Uterus (tissue), 4 donors: Measurements from ENCODE around the gene KCNQ5. TPM values are rescaled to one million over a fixed set of nuclear protein-coding genes. Genes with fewer than 3 reads are reported as not detected.

Source experiments
- DNase-seq, 2 donors: peaks; one replicate each; pipeline ENCODE4 v3.0.0-alpha.2; 2019 to 2020
- H3K27ac ChIP-seq, 2 donors: fragments of 200-600 bp; sonication (generic); 1 replicate in 1 of 2; 2 replicates in 1 of 2; pipeline ENCODE4 v1.5.1; 2016 to 2018
- H3K27me3 ChIP-seq, 2 donors: fragments of 200-600 bp; sonication (generic); one replicate each; pipeline ENCODE4 v1.5.1; 2018 to 2019; ENCODE audit warnings: control low read depth in 1 of 2
- H3K36me3 ChIP-seq, 2 donors: fragments of 200-600 bp; sonication (generic); one replicate each; pipeline ENCODE4 v1.5.1; 2019; ENCODE audit warnings: control low read depth in 1 of 2
- H3K4me1 ChIP-seq, 2 donors: fragments of 200-600 bp; sonication (generic); one replicate each; pipeline ENCODE4 v1.5.1; 2018 to 2019; ENCODE audit warnings: control low read depth in 1 of 2
- H3K4me3 ChIP-seq, 2 donors: fragments of 200-600 bp; sonication (generic); 1 replicate in 1 of 2; 2 replicates in 1 of 2; pipeline ENCODE4 v1.5.1; 2018 to 2019; ENCODE audit warnings: mild to moderate bottlenecking in 1 of 2
- H3K9me3 ChIP-seq, 2 donors: fragments of 200-600 bp; sonication (generic); one replicate each; pipeline ENCODE4 v1.5.1; 2019; ENCODE audit warnings: control low read depth in 1 of 2
- CTCF ChIP-seq, 4 experiments: fragments of 200-600 bp in 2 of 4; fragments of 450-650 bp in 2 of 4; sonication (generic) in 2 of 4; IDR thresholded peaks; one replicate each; pipeline ENCODE4 v1.5.1; 2016 to 2019; ENCODE audit warnings: antibody characterized with exemption in 4 of 4, mild to moderate bottlenecking in 2 of 4, moderate library complexity in 1 of 4
- POLR2A ChIP-seq, 2 donors: fragments of 450-650 bp; IDR thresholded peaks; one replicate each; pipeline ENCODE4 v1.6.1; 2016; ENCODE audit warnings: antibody characterized with exemption in 2 of 2, mild to moderate bottlenecking in 1 of 2, moderate library complexity in 1 of 2
- intact Hi-C: fragments of 100-400 bp; cut with DNase I; formaldehyde crosslinking; loops from one replicate; pipeline ENCODE4 v1.15.1; 2023; ENCODE audit warnings: low total_unique reads
- total RNA-seq, 4 donors: library from RNA; depleted of rRNA in 3 of 4; stranded (reverse); fragments of >200 nt in 3 of 4; gene quantifications; one replicate each; pipeline versions ENCODE4 v1.1.0 to v1.2.4, GENCODE V29; 2014 to 2023
- donor health status: DM: yes; HTN: yes; CAD: no.

Gene KCNQ5
- total RNA-seq, 4 donors from 2014 or later: 0.34 to 2.4 TPM; not detected in 2

DNA sequence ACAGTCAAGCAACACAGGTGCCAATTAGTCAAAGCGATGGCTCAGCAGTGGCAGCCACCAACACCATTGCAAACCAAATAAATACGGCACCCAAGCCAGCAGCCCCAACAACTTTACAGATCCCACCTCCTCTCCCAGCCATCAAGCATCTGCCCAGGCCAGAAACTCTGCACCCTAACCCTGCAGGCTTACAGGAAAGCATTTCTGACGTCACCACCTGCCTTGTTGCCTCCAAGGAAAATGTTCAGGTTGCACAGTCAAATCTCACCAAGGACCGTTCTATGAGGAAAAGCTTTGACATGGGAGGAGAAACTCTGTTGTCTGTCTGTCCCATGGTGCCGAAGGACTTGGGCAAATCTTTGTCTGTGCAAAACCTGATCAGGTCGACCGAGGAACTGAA, 572.9 kb downstream of the KCNQ5 start:
- H3K27ac ChIP-seq: no peak overlapping the region
- no peaks in the 10 kb centered on the region for H3K4me1 ChIP-seq
- no peak overlapping the region for H3K4me3 ChIP-seq
- TF ChIP-seq POLR2A (IDR thresholded peaks at IDR 0.05): no peak
- no peak for TF ChIP-seq CTCF (IDR thresholded peaks at IDR 0.05)
- no peaks in the 10 kb centered on the region for H3K27me3 ChIP-seq
- no peak for DNase-seq
- no peaks in the 10 kb centered on the region for H3K36me3 ChIP-seq
- H3K9me3 ChIP-seq: no peaks in the 10 kb centered on the region
- intact Hi-C loops: no loop called here

GRCh38 chr6:73200247-73200646, 578.4 kb downstream of the KCNQ5 start:
- no peak for DNase-seq
- Histone ChIP-seq H3K4me3 (no peak overlapping the region), H3K4me1 (no peaks in the 10 kb centered on the region), H3K36me3 (no peaks in the 10 kb centered on the region), H3K9me3 (no peaks in the 10 kb centered on the region), H3K27ac (no peak overlapping the region), H3K27me3 (no peaks in the 10 kb centered on the region)
- no peak for TF ChIP-seq POLR2A (IDR thresholded peaks at IDR 0.05)
- TF ChIP-seq CTCF (IDR thresholded peaks at IDR 0.05): no peak
- intact Hi-C loops: no loop called here

GRCh38 chr6:73200735-73201134, 578.9 kb downstream of the KCNQ5 start:
- Histone ChIP-seq H3K27ac (no peak overlapping the region), H3K4me1 (no peaks in the 10 kb centered on the region), H3K4me3 (no peak overlapping the region), H3K9me3 (no peaks in the 10 kb centered on the region), H3K36me3 (no peaks in the 10 kb centered on the region), H3K27me3 (no peaks in the 10 kb centered on the region)
- intact Hi-C loops: no loop called here
- no peak for TF ChIP-seq CTCF (IDR thresholded peaks at IDR 0.05)
- TF ChIP-seq POLR2A (IDR thresholded peaks at IDR 0.05): no peak
- DNase-seq: no peak

- DNase-seq: no peak
- Histone ChIP-seq H3K27me3 (no peaks in the 10 kb centered on the region), H3K4me1 (no peaks in the 10 kb centered on the region), H3K4me3 (no peak overlapping the region), H3K9me3 (no peaks in the 10 kb centered on the region), H3K27ac (no peak overlapping the region), H3K36me3 (no peaks in the 10 kb centered on the region)
- intact Hi-C loops: no loop called here
- TF ChIP-seq CTCF (IDR thresholded peaks at IDR 0.05): no peak
- no peak for TF ChIP-seq POLR2A (IDR thresholded peaks at IDR 0.05)
Observed at GRCh38 chr6:73203098-73203497, 581.2 kb downstream of the KCNQ5 start.

DNA sequence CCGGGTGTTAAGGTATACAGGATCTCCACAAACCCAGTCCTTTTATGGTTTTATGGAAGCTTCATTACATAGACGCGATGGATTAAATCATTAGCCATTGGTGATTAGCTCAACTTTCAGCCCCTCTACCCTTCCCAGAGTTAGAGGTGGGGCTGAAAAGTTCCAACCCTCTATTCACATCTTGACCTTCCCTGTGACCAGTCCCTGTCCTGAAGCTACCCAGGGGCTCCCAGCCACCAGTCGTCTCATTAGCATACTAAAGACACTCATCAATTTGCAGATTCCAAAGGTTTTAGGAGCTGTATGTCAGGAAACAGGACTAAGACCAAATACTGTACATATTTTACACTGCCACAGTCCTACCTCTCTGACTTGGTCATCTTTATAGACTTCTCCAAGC, 582.4 kb downstream of the KCNQ5 start:
- intact Hi-C loops: no loop called here

More for the DNA sequence above, 582.4 kb downstream of the KCNQ5 start:
- no peaks in the 10 kb centered on the region for H3K27me3 ChIP-seq
- no peaks in the 10 kb centered on the region for H3K4me1 ChIP-seq
- DNase-seq: no peak
- no peak overlapping the region for H3K27ac ChIP-seq
- no peaks in the 10 kb centered on the region for H3K36me3 ChIP-seq
- no peaks in the 10 kb centered on the region for H3K9me3 ChIP-seq
- H3K4me3 ChIP-seq: no peak overlapping the region
- TF ChIP-seq CTCF (IDR thresholded peaks at IDR 0.05): no peak
- TF ChIP-seq POLR2A (IDR thresholded peaks at IDR 0.05): no peak
